H1 (cell line): ENCODE measurements around the gene NFKBIE. TPM values are rescaled to one million over a fixed set of nuclear protein-coding genes. Genes with fewer than 3 reads are reported as not detected.

ENCODE experiments used
- CTCF ChIA-PET: fragments of 300-600 bp; sonication (Branson Sonifier 250); formaldehyde crosslinking; loops from one replicate; lab custom pipeline; 2021; ENCODE audit not compliant: partially characterized antibody; lab: Charles Lee
- POLR2A ChIA-PET: fragments of 300-600 bp; sonication (Branson Sonifier 250); formaldehyde crosslinking; loops from one replicate; lab custom pipeline; 2021; ENCODE audit warnings: inconsistent platforms; ENCODE audit not compliant: partially characterized antibody; lab: Charles Lee
- DNase-seq, 2 experiments: peaks; one replicate each; pipeline versions ENCODE4 v3.0.0 to v3.0.0-alpha.2; 2010 to 2022; ENCODE audit warnings: low spot score in 2 of 2, low read depth in 1 of 2, mixed read lengths in 1 of 2
- FAIRE-seq: peaks from 2 replicates; lab custom pipeline; 2011; peaks lifted over from hg19 to GRCh38; lab: Jason Lieb, UNC
- H2AFZ ChIP-seq: 2 replicates; pipeline ENCODE4 v1.8.1; 2012; ENCODE audit warnings: low read length, inconsistent platforms
- H2AK5ac ChIP-seq: 2 replicates; pipeline ENCODE4 v1.6.1; 2013; ENCODE audit warnings: low read depth, low read length
- H2BK120ac ChIP-seq: replicated peaks from 2 replicates; pipeline ENCODE3; 2013; ENCODE audit warnings: low read depth, low read length, inconsistent platforms
- H2BK12ac ChIP-seq: 2 replicates; pipeline ENCODE4 v1.6.1; 2013; ENCODE audit warnings: low read depth, low read length
- H2BK15ac ChIP-seq: 2 replicates; pipeline ENCODE4 v1.6.1; 2013; ENCODE audit warnings: low read length
- H2BK20ac ChIP-seq: 2 replicates; pipeline ENCODE4 v1.6.1; 2013; ENCODE audit warnings: low read length
- H2BK5ac ChIP-seq: 2 replicates; pipeline ENCODE4 v1.6.1; 2013; ENCODE audit warnings: low read depth, low read length
- H3K14ac ChIP-seq: 2 replicates; pipeline ENCODE4 v1.6.1; 2013; ENCODE audit warnings: inconsistent platforms; ENCODE audit not compliant: insufficient read length
- H3K18ac ChIP-seq: 2 replicates; pipeline ENCODE4 v1.6.1; 2013; ENCODE audit warnings: low read length; ENCODE audit errors: extremely low read depth
- H3K23ac ChIP-seq: 2 replicates; pipeline ENCODE4 v1.6.1; 2013; ENCODE audit warnings: inconsistent platforms; ENCODE audit not compliant: insufficient read length
- H3K23me2 ChIP-seq: 2 replicates; pipeline ENCODE4 v1.6.1; 2013; ENCODE audit warnings: low read depth, low read length
- H3K27ac ChIP-seq: 2 replicates; pipeline ENCODE4 v1.6.1; 2011; ENCODE audit warnings: low read depth, low read length, inconsistent platforms
- H3K27me3 ChIP-seq, 4 experiments: replicated peaks in 1 of 4; 1 replicate in 1 of 4; 2 replicates in 3 of 4; pipeline versions ENCODE4 v1.6.1 to v1.8.1; 2011 to 2013; ENCODE audit warnings: low read length in 3 of 4, mild to moderate bottlenecking in 3 of 4, inconsistent platforms in 2 of 4, mixed read lengths in 2 of 4, moderate library complexity in 1 of 4; ENCODE audit not compliant: control insufficient read depth in 3 of 4, insufficient read depth in 3 of 4; ENCODE audit errors: extremely low read depth in 1 of 4
- H3K36me3 ChIP-seq, 4 experiments: 2 replicates each; pipeline versions ENCODE4 v1.6.1 to v1.8.1; 2011 to 2013; ENCODE audit warnings: mild to moderate bottlenecking in 4 of 4, low read length in 3 of 4, moderate library complexity in 2 of 4, control low read depth in 1 of 4, inconsistent platforms in 1 of 4; ENCODE audit not compliant: insufficient read depth in 4 of 4, control insufficient read depth in 2 of 4
- H3K4ac ChIP-seq: replicated peaks from 2 replicates; pipeline ENCODE3; 2013; ENCODE audit warnings: low read length, low read depth, mixed read lengths, inconsistent platforms; ENCODE audit not compliant: insufficient read length
- H3K4me1 ChIP-seq, 4 experiments: replicated peaks in 1 of 4; 1 replicate in 1 of 4; 2 replicates in 3 of 4; pipeline versions ENCODE4 v1.6.1 to v1.8.1; 2011 to 2013; ENCODE audit warnings: low read length in 3 of 4, inconsistent platforms in 2 of 4, mixed read lengths in 1 of 4; ENCODE audit not compliant: insufficient read depth in 4 of 4, control insufficient read depth in 3 of 4
- H3K4me2 ChIP-seq, 2 experiments: 2 replicates each; pipeline versions ENCODE4 v1.6.1 to v1.8.1; 2011 to 2013; ENCODE audit warnings: low read depth in 2 of 2, low read length in 2 of 2, control low read depth in 1 of 2, inconsistent platforms in 1 of 2, mild to moderate bottlenecking in 1 of 2; ENCODE audit not compliant: insufficient read depth in 1 of 2
- H3K4me3 ChIP-seq, 4 experiments: fragments of 200-600, 300-600 bp in 1 of 4; sonication (generic), shearing (Covaris generic), sonication (Bioruptor Twin) in 1 of 4; 2 replicates each; pipeline versions ENCODE4 v1.5.1 to v1.8.1; 2011 to 2016; ENCODE audit warnings: low read length in 4 of 4, low read depth in 3 of 4, control low read depth in 2 of 4, inconsistent platforms in 2 of 4, mild to moderate bottlenecking in 2 of 4, mixed read lengths in 1 of 4, moderate library complexity in 1 of 4; ENCODE audit not compliant: insufficient read depth in 2 of 4; ENCODE audit errors: extremely low read depth in 1 of 4
- H3K56ac ChIP-seq: replicated peaks from 2 replicates; pipeline ENCODE3; 2013; ENCODE audit warnings: low read depth, mild to moderate bottlenecking, mixed read lengths, low read length, inconsistent platforms; ENCODE audit not compliant: insufficient read length
- H3K79me1 ChIP-seq: 2 replicates; pipeline ENCODE4 v1.6.1; 2013; ENCODE audit warnings: low read depth, low read length, control low read depth
- H3K79me2 ChIP-seq, 2 experiments: 2 replicates each; pipeline versions ENCODE4 v1.6.1 to v1.8.1; 2012 to 2013; ENCODE audit warnings: low read length in 2 of 2, mild to moderate bottlenecking in 2 of 2, inconsistent platforms in 1 of 2; ENCODE audit not compliant: insufficient read depth in 2 of 2, control insufficient read depth in 1 of 2
- H3K9ac ChIP-seq, 4 experiments: replicated peaks in 1 of 4; 1 replicate in 1 of 4; 2 replicates in 3 of 4; pipeline versions ENCODE4 v1.6.1 to v1.8.1; 2011 to 2013; ENCODE audit warnings: low read depth in 3 of 4, low read length in 3 of 4, control low read depth in 2 of 4, mild to moderate bottlenecking in 2 of 4, moderate library complexity in 2 of 4, inconsistent platforms in 1 of 4; ENCODE audit errors: extremely low read depth in 1 of 4
- H3K9me3 ChIP-seq, 2 experiments: 2 replicates each; pipeline versions ENCODE4 v1.6.1 to v1.8.1; 2012 to 2013; ENCODE audit warnings: mild to moderate bottlenecking in 2 of 2, moderate library complexity in 2 of 2, control low read depth in 1 of 2, inconsistent platforms in 1 of 2, low read depth in 1 of 2, low read length in 1 of 2, mixed read lengths in 1 of 2; ENCODE audit not compliant: insufficient read depth in 2 of 2
- H4K20me1 ChIP-seq, 2 experiments: replicated peaks in 1 of 2; 2 replicates each; pipeline versions ENCODE3 to v1.8.1; 2011 to 2013; ENCODE audit warnings: inconsistent platforms in 2 of 2, low read length in 2 of 2, mild to moderate bottlenecking in 1 of 2; ENCODE audit not compliant: insufficient read depth in 2 of 2, control insufficient read depth in 1 of 2
- H4K5ac ChIP-seq: 2 replicates; pipeline ENCODE4 v1.6.1; 2013; ENCODE audit warnings: low read length, low read depth, mixed read lengths, inconsistent platforms; ENCODE audit not compliant: insufficient read length
- H4K8ac ChIP-seq: 2 replicates; pipeline ENCODE4 v1.8.0; 2013; ENCODE audit warnings: mild to moderate bottlenecking, moderate library complexity, low read length, inconsistent platforms; ENCODE audit not compliant: insufficient read depth; ENCODE audit errors: extremely low read depth
- H4K91ac ChIP-seq: replicated peaks from 2 replicates; pipeline ENCODE3; 2013; ENCODE audit warnings: low read length, mixed read lengths, inconsistent platforms; ENCODE audit not compliant: insufficient read length
- BCL11A ChIP-seq, 2 experiments: IDR thresholded peaks; one replicate each; pipeline ENCODE4 v1.6.1; 2011; ENCODE audit warnings: low read depth in 2 of 2, low read length in 2 of 2, mild to moderate bottlenecking in 2 of 2
- KDM1A ChIP-seq: fragments of 200-600, 300-600 bp; sonication (generic); IDR thresholded peaks from 2 replicates; pipeline ENCODE4 v1.7.1; 2016; ENCODE audit warnings: mild to moderate bottlenecking, low read length, borderline replicate concordance
- KDM5A ChIP-seq: fragments of 200-600 bp; IDR thresholded peaks from 2 replicates; pipeline ENCODE4 v1.7.1; 2012; ENCODE audit warnings: mild to moderate bottlenecking, low read length, inconsistent platforms, mixed read lengths
- NRF1 ChIP-seq: IDR thresholded peaks from 2 replicates; pipeline ENCODE4 v1.6.1; 2011; ENCODE audit warnings: mild to moderate bottlenecking, low read depth, low read length, improper control_type of control experiment
- RFX5 ChIP-seq: IDR thresholded peaks from 2 replicates; pipeline ENCODE4 v1.6.1; 2011; ENCODE audit warnings: low read depth, low read length, improper control_type of control experiment, borderline replicate concordance
- TAF1 ChIP-seq: IDR thresholded peaks from 2 replicates; pipeline ENCODE4 v1.6.1; 2011; ENCODE audit warnings: mild to moderate bottlenecking, low read depth, low read length
- TBP ChIP-seq: IDR thresholded peaks from 2 replicates; pipeline ENCODE4 v1.6.1; 2011; ENCODE audit warnings: low read depth, low read length, improper control_type of control experiment
- WGBS, 2 experiments: shearing (Covaris generic) in 1 of 2; methylation state at CpG; one replicate each; pipeline versions ENCODE4 v1.1.6 to v1.1.7; 2013 to 2015; ENCODE audit warnings: low lambda C conversion rate in 2 of 2, mixed read lengths in 2 of 2, inconsistent platforms in 1 of 2, low coverage in 1 of 2, missing lambda C conversion rate in 1 of 2; ENCODE audit not compliant: insufficient replicate concordance in 2 of 2, insufficient coverage in 1 of 2, insufficient read length in 1 of 2; ENCODE audit errors: extremely low coverage in 1 of 2, missing lambda C conversion rate in 1 of 2; 5-methylcytosine and 5-hydroxymethylcytosine counted together
- polyA plus RNA-seq, 7 experiments: library from polyadenylated mRNA; depleted of rRNA in 3 of 7; stranded (reverse) in 5 of 7; unstranded in 2 of 7; fragments of >200 nt in 5 of 7; fragments of 200-250 nt in 2 of 7; gene quantifications; 1 replicate in 5 of 7; 2 replicates in 1 of 7; 4 replicates in 1 of 7; pipeline versions ENCODE4 v1.2.1 to v1.2.3, GENCODE V29; 2011 to 2013; ENCODE audit warnings: missing spikeins in 2 of 7, mixed read lengths in 2 of 7
- total RNA-seq: library from RNA; stranded (reverse); fragmentation: NEBNext Ultra II Directional; extraction: Animal tissue kit (Norgen Biotek cat#: 25700); gene quantifications from 2 replicates; pipeline ENCODE4 v1.2.1, GENCODE V29; 2021
- TF ChIP-seq, protein P1 (sequence below), 3 experiments: IDR thresholded peaks; 1 replicate in 2 of 3; 2 replicates in 1 of 3; pipeline versions ENCODE4 v1.5.1 to v1.6.1; 2011; ENCODE audit warnings: low read length in 3 of 3, mild to moderate bottlenecking in 3 of 3, inconsistent platforms in 2 of 3, low read depth in 1 of 3, moderate library complexity in 1 of 3; ENCODE audit not compliant: insufficient read depth in 1 of 3; ENCODE audit errors: control extremely low read depth in 1 of 3
- TF ChIP-seq, protein P2 (sequence below): IDR thresholded peaks from 2 replicates; pipeline ENCODE4 v1.6.1; 2012; ENCODE audit warnings: low read length, inconsistent platforms

Gene NFKBIE
- total and polyA plus RNA-seq, 2 of the 8 experiments (the other 6 are each of a cell fraction or from before 2014, with no cell fraction given), result 13.5 to 19.2 TPM

DNA sequence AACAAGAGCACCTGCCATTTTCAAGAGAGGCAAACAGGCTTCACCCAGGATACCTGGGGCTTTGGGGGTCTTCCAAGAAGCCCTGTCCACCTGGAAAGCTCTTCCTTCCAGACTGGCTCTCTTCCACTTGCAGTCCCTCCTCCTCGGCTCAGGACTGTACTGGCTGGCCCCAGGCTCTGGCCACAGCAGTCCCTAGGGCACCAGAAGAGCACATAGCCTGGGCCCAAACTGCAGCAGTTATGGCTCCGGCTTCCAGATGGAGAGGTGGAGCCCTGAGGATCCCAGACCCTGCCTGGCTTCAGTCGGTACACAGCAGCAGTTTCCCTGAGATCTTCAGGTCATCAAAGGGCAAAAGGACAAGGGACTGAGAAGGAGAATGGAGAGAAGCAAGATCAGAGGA is 6.4 kb downstream of the NFKBIE start:
- Histone ChIP-seq H3K9ac (no peak overlapping the region), H3K36me3 (peaks cover 9 to 23% (median 21%) of the 10 kb centered on the region in 4 experiments; a peak in 7 of 8 replicates), H2BK15ac (no peak overlapping the region), H3K27me3 (no peaks in the 10 kb centered on the region), H2AK5ac (no peak overlapping the region), H4K8ac (no peak overlapping the region), H3K79me1 (peaks cover 4% of the 10 kb centered on the region; the same call in 1 of the 2 replicates), H2BK120ac (no peak overlapping the region), H3K56ac (no peak overlapping the region), H3K23me2 (peaks cover 11% of the 10 kb centered on the region), H3K79me2 (peaks cover 0 to 18% of the 10 kb centered on the region in 2 experiments; a peak in 2 of 4 replicates), H2AFZ (no peak overlapping the region), H3K4me3 (no peak overlapping the region), H3K18ac (no peak overlapping the region), H3K4me1 (peaks cover 6 to 35% (median 16%) of the 10 kb centered on the region in 4 experiments), H3K9me3 (no peaks in the 10 kb centered on the region), H2BK20ac (no peak overlapping the region), H4K20me1 (peaks cover 1 to 12% of the 10 kb centered on the region in 2 experiments), H3K4ac (no peak overlapping the region), H3K4me2 (no peak overlapping the region), H2BK12ac (no peak overlapping the region), H2BK5ac (no peak overlapping the region), H4K91ac (no peak overlapping the region), H3K23ac (no peak overlapping the region), H4K5ac (no peak overlapping the region), H3K27ac (no peak overlapping the region), H3K14ac (no peak overlapping the region)
- POLR2A ChIA-PET, result interaction anchor here (1.7 to 15.1 kb wide), 2 partner anchors 9 to 18 kb away, joined by 4 to 581 read pairs; partner anchors contain the start of gene HSP90AB1
- CTCF ChIA-PET, result interaction anchor here (1.0 to 1.5 kb wide), 4 partner anchors 12 to 67 kb away, joined by 3 read pairs; partner anchors contain the start of gene AARS2
- DNase-seq (no peak), FAIRE-seq (no peak)
- 76% methylated on average over 3 of the region's 3 CpGs; no CpG with 5 or more reads in 1 of the 2 experiments for WGBS, 2 experiments
- TF ChIP-seq, protein P1, sequence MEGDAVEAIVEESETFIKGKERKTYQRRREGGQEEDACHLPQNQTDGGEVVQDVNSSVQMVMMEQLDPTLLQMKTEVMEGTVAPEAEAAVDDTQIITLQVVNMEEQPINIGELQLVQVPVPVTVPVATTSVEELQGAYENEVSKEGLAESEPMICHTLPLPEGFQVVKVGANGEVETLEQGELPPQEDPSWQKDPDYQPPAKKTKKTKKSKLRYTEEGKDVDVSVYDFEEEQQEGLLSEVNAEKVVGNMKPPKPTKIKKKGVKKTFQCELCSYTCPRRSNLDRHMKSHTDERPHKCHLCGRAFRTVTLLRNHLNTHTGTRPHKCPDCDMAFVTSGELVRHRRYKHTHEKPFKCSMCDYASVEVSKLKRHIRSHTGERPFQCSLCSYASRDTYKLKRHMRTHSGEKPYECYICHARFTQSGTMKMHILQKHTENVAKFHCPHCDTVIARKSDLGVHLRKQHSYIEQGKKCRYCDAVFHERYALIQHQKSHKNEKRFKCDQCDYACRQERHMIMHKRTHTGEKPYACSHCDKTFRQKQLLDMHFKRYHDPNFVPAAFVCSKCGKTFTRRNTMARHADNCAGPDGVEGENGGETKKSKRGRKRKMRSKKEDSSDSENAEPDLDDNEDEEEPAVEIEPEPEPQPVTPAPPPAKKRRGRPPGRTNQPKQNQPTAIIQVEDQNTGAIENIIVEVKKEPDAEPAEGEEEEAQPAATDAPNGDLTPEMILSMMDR (IDR thresholded peaks at IDR 0.05; ENCODE audit: control extremely low read depth in 1 of 3, insufficient read depth in 1 of 3, low read depth in 1 of 3, low read length in 3 of 3), result no peak
- TF ChIP-seq, protein P2, sequence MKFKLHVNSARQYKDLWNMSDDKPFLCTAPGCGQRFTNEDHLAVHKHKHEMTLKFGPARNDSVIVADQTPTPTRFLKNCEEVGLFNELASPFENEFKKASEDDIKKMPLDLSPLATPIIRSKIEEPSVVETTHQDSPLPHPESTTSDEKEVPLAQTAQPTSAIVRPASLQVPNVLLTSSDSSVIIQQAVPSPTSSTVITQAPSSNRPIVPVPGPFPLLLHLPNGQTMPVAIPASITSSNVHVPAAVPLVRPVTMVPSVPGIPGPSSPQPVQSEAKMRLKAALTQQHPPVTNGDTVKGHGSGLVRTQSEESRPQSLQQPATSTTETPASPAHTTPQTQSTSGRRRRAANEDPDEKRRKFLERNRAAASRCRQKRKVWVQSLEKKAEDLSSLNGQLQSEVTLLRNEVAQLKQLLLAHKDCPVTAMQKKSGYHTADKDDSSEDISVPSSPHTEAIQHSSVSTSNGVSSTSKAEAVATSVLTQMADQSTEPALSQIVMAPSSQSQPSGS, result no peak
- TF ChIP-seq RFX5, result no peak
- no peak for TF ChIP-seq TAF1
- no peak for TF ChIP-seq TBP
- no peak for TF ChIP-seq NRF1
- TF ChIP-seq KDM1A, result no peak
- TF ChIP-seq BCL11A (IDR thresholded peaks at IDR 0.05; ENCODE audit: low read depth in 2 of 2, low read length in 2 of 2), result no peak
- no peak for TF ChIP-seq KDM5A
